Measurements from ENCODE around the gene INTS11. TPM values are rescaled to one million over a fixed set of nuclear protein-coding genes. Genes with fewer than 3 reads are reported as not detected.

The INTS11 gene
- total and polyA plus RNA-seq, 2 of the 13 experiments (the other 11 are each of a cell fraction or from before 2014, with no cell fraction given) = 52.8 to 94.8 TPM

DNA sequence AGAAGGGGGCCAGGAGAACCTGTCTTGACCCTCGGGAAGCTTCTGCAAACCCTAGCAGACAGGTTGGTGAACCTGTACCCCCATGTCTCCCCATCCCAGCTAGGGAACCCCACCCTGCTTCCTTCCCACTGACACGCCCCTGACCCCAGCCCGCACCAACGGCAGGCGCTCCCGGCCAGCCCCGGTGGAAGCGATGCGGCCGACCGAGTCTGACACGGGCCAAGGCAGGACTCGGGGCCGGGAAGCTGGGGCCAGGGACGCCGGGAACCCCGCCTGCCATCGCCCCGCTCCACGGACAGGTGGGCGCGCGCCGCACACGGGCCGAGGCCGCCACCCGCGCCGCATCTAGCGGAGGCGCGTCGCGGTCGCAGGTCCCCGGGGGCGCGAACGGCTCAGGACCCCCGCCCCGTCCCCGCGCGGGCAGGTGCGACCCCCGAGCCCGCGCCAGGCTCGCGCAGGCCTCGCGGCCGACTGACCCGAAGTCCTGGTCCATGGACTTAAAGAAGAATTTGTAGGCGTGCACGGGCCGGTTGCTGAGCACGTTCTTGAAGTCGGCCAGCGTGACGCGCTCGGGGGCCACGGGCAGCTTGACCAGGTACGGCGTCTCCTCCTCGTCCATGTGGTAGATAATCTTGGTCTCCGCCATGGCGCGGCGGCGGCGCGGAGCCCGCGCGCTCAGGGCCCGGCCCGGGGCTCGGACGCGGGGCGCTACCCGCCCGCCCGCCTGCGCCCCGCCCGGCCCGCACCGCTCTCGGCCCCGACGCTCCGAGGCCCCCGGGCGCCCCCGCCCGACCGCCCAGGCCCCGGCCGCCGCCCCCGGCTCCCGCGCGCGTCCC is 24.2 kb upstream of the INTS11 start (continued):
- TF ChIP-seq NFRKB (IDR thresholded peaks at IDR 0.05) (no peak), AHR (CRISPR knock-in tag; IDR thresholded peaks at IDR 0.05) (no peak), POLR2A (IDR thresholded peaks at IDR 0.05; ENCODE audit: insufficient read depth in 1 of 2, low read depth in 2 of 2, low read length in 2 of 2) (0 out of 4 replicates have a peak, but pooled peaks of 1 of the 2 experiments have one; percentile 17), ZNF780A (CRISPR knock-in tag; IDR thresholded peaks at IDR 0.05) (no peak), HES4 (CRISPR knock-in tag; IDR thresholded peaks at IDR 0.05; ENCODE audit: borderline replicate concordance) (no peak), SRSF4 (IDR thresholded peaks at IDR 0.05; ENCODE audit: low read depth, low read length, poor library complexity, severe bottlenecking) (no peak), SMYD3 (CRISPR knock-in tag; IDR thresholded peaks at IDR 0.05) (no peak), MED13 (CRISPR knock-in tag; IDR thresholded peaks at IDR 0.05) (no peak), GABPB1 (CRISPR knock-in tag; IDR thresholded peaks at IDR 0.05) (no peak), ZNF792 (CRISPR knock-in tag; IDR thresholded peaks at IDR 0.05) (no peak), YEATS4 (CRISPR knock-in tag; IDR thresholded peaks at IDR 0.05; ENCODE audit: borderline replicate concordance) (peak; percentile 30; the same call in 1 of the 2 replicates), ZNF549 (CRISPR knock-in tag; IDR thresholded peaks at IDR 0.05) (no peak), YY1 (IDR thresholded peaks at IDR 0.05; ENCODE audit: insufficient read depth, insufficient replicate concordance, low read depth, low read length) (no peak), CC2D1A (CRISPR knock-in tag; IDR thresholded peaks at IDR 0.05) (no peak), SMAD9 (CRISPR knock-in tag; IDR thresholded peaks at IDR 0.05) (no peak)
- TF ChIP-seq, protein P1, sequence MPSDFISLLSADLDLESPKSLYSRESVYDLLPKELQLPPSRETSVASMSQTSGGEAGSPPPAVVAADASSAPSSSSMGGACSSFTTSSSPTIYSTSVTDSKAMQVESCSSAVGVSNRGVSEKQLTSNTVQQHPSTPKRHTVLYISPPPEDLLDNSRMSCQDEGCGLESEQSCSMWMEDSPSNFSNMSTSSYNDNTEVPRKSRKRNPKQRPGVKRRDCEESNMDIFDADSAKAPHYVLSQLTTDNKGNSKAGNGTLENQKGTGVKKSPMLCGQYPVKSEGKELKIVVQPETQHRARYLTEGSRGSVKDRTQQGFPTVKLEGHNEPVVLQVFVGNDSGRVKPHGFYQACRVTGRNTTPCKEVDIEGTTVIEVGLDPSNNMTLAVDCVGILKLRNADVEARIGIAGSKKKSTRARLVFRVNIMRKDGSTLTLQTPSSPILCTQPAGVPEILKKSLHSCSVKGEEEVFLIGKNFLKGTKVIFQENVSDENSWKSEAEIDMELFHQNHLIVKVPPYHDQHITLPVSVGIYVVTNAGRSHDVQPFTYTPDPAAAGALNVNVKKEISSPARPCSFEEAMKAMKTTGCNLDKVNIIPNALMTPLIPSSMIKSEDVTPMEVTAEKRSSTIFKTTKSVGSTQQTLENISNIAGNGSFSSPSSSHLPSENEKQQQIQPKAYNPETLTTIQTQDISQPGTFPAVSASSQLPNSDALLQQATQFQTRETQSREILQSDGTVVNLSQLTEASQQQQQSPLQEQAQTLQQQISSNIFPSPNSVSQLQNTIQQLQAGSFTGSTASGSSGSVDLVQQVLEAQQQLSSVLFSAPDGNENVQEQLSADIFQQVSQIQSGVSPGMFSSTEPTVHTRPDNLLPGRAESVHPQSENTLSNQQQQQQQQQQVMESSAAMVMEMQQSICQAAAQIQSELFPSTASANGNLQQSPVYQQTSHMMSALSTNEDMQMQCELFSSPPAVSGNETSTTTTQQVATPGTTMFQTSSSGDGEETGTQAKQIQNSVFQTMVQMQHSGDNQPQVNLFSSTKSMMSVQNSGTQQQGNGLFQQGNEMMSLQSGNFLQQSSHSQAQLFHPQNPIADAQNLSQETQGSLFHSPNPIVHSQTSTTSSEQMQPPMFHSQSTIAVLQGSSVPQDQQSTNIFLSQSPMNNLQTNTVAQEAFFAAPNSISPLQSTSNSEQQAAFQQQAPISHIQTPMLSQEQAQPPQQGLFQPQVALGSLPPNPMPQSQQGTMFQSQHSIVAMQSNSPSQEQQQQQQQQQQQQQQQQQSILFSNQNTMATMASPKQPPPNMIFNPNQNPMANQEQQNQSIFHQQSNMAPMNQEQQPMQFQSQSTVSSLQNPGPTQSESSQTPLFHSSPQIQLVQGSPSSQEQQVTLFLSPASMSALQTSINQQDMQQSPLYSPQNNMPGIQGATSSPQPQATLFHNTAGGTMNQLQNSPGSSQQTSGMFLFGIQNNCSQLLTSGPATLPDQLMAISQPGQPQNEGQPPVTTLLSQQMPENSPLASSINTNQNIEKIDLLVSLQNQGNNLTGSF (CRISPR knock-in tag; IDR thresholded peaks at IDR 0.05) = 0 out of 2 replicates have a peak, but pooled peaks have one; percentile 17
- TF ChIP-seq, protein P2, sequence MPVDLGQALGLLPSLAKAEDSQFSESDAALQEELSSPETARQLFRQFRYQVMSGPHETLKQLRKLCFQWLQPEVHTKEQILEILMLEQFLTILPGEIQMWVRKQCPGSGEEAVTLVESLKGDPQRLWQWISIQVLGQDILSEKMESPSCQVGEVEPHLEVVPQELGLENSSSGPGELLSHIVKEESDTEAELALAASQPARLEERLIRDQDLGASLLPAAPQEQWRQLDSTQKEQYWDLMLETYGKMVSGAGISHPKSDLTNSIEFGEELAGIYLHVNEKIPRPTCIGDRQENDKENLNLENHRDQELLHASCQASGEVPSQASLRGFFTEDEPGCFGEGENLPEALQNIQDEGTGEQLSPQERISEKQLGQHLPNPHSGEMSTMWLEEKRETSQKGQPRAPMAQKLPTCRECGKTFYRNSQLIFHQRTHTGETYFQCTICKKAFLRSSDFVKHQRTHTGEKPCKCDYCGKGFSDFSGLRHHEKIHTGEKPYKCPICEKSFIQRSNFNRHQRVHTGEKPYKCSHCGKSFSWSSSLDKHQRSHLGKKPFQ (CRISPR knock-in tag; IDR thresholded peaks at IDR 0.05; ENCODE audit: insufficient replicate concordance) = no peak
- TF ChIP-seq, protein P3, sequence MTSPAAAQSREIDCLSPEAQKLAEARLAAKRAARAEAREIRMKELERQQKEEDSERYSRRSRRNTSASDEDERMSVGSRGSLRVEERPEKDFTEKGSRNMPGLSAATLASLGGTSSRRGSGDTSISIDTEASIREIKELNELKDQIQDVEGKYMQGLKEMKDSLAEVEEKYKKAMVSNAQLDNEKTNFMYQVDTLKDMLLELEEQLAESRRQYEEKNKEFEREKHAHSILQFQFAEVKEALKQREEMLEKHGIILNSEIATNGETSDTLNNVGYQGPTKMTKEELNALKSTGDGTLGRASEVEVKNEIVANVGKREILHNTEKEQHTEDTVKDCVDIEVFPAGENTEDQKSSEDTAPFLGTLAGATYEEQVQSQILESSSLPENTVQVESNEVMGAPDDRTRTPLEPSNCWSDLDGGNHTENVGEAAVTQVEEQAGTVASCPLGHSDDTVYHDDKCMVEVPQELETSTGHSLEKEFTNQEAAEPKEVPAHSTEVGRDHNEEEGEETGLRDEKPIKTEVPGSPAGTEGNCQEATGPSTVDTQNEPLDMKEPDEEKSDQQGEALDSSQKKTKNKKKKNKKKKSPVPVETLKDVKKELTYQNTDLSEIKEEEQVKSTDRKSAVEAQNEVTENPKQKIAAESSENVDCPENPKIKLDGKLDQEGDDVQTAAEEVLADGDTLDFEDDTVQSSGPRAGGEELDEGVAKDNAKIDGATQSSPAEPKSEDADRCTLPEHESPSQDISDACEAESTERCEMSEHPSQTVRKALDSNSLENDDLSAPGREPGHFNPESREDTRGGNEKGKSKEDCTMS (CRISPR knock-in tag; conservative IDR thresholded peaks at IDR 0.05) = no peak
